Erythroblast (primary cell): ENCODE data around the gene PIGH.

Experiments used
- GATA1 ChIP-seq: IDR thresholded peaks from 2 replicates; pipeline ENCODE4 v1.6.1; 2011; ENCODE audit warnings: low read depth, mild to moderate bottlenecking, control low read depth, low read length, moderate library complexity
- POLR2A ChIP-seq: IDR thresholded peaks from 2 replicates; pipeline ENCODE4 v1.6.1; 2011; ENCODE audit warnings: mild to moderate bottlenecking, low read length

- no peak for TF ChIP-seq POLR2A
- TF ChIP-seq GATA1, result no peak
These were observed 43.6 kb upstream of the PIGH start for GRCh38 chr14:67643713-67644112.
